Measurements from ENCODE around the gene MED31. TPM values are rescaled to one million over a fixed set of nuclear protein-coding genes. Genes with fewer than 3 reads are reported as not detected.

MED31 gene
- total and polyA plus RNA-seq, 2 experiments from 2014 or later, result 5.5 to 49.3 TPM

- TF ChIP-seq POLR2AphosphoS5 (IDR thresholded peaks at IDR 0.05; ENCODE audit: low read depth) (no peak), ETS1 (IDR thresholded peaks at IDR 0.05) (no peak), CTCF (conservative IDR thresholded peaks at IDR 0.05; ENCODE audit: low read depth in 2 of 2) (no peak), STAT1 (IDR thresholded peaks at IDR 0.05; ENCODE audit: unreplicated experiment) (no peak), NANOG (IDR thresholded peaks at IDR 0.05; ENCODE audit: borderline replicate concordance) (no peak), REST (IDR thresholded peaks at IDR 0.05; ENCODE audit: unreplicated experiment) (no peak), ZNF331 (CRISPR knock-in tag; IDR thresholded peaks at IDR 0.05; ENCODE audit: low read depth) (no peak), ZNF114 (CRISPR knock-in tag; IDR thresholded peaks at IDR 0.05) (no peak), EZH2 (IDR thresholded peaks at IDR 0.05; ENCODE audit: low read depth, unreplicated experiment) (no peak), JUNB (IDR thresholded peaks at IDR 0.05; ENCODE audit: unreplicated experiment) (no peak), CREB1 (CRISPR knock-in tag; IDR thresholded peaks at IDR 0.05; ENCODE audit: low read depth) (no peak), EZH2phosphoT487 (IDR thresholded peaks at IDR 0.05; ENCODE audit: unreplicated experiment) (no peak), ZNF462 (CRISPR knock-in tag; IDR thresholded peaks at IDR 0.05) (no peak)
- no peak overlapping the region for H3K27ac ChIP-seq (ENCODE audit: low read depth)
- no peak overlapping the region for H3K4me2 ChIP-seq
- ATAC-seq (no peak), DNase-seq (ENCODE audit: low spot score) (no peak)
- no peaks in the 10 kb centered on the region for H3K4me1 ChIP-seq (ENCODE audit: insufficient read depth)
- Mint-ChIP-seq H3K27ac (no peak overlapping the region), H3K9me3 (no peaks in the 10 kb centered on the region), H3K4me1 (no peaks in the 10 kb centered on the region), H3K36me3 (ENCODE audit: low read depth) (peaks cover 57% of the 10 kb centered on the region), H3K27me3 (ENCODE audit: insufficient read depth, low read depth, poor library complexity) (no peaks in the 10 kb centered on the region), H3K4me3 (no peak overlapping the region)
- peaks cover 7% of the 10 kb centered on the region for H4K20me1 ChIP-seq (replicated peaks; ENCODE audit: insufficient read depth)
- H2AFZ ChIP-seq, result no peak overlapping the region
- H3F3A ChIP-seq (replicated peaks; ENCODE audit: low read depth), result no peaks in the 10 kb centered on the region
- H3K36me3 ChIP-seq (ENCODE audit: insufficient read depth), result peaks cover 37% of the 10 kb centered on the region
- H3K9me2 ChIP-seq (ENCODE audit: insufficient read depth), result no peaks in the 10 kb centered on the region
- H3K79me2 ChIP-seq (replicated peaks; ENCODE audit: insufficient read depth), result no peaks in the 10 kb centered on the region
- no peaks in the 10 kb centered on the region for H3K27me3 ChIP-seq (ENCODE audit: insufficient read depth)
- no peak overlapping the region for H3K4me3 ChIP-seq
Observed at GRCh38 chr17:6608321-6608720, 43.1 kb downstream of the MED31 start.
